K562 (cell line): ENCODE data around the gene DNASE2. TPM values are rescaled to one million over a fixed set of nuclear protein-coding genes. Genes with fewer than 3 reads are reported as not detected.

Experiments used
- ARID2 ChIP-seq: fragments of 450-650 bp; IDR thresholded peaks from 2 replicates; pipeline ENCODE4 v1.6.1; 2017; ENCODE audit warnings: antibody characterized with exemption, mild to moderate bottlenecking
- ATF6 ChIP-seq: sonication (generic); formaldehyde crosslinking; IDR thresholded peaks from 2 replicates; pipeline ENCODE4 v1.4.0; 2020; ENCODE audit warnings: mild to moderate bottlenecking, missing genetic modification reagents
- DNMT1 ChIP-seq: fragments of 450-650 bp; IDR thresholded peaks from 2 replicates; pipeline ENCODE4 v1.6.1; 2016; ENCODE audit warnings: antibody characterized with exemption, mild to moderate bottlenecking
- GABPB1 ChIP-seq: sonication (generic); formaldehyde crosslinking; IDR thresholded peaks from 2 replicates; pipeline ENCODE4 v1.8.0; 2022; ENCODE audit warnings: mild to moderate bottlenecking, missing genetic modification reagents
- KLF1 ChIP-seq: fragments of 450-650 bp; IDR thresholded peaks from 2 replicates; pipeline ENCODE4 v1.6.1; 2016; ENCODE audit warnings: missing genetic modification characterization, missing compliant biosample characterization
- LEF1 ChIP-seq: fragments of 450-650 bp; IDR thresholded peaks from 2 replicates; pipeline ENCODE4 v1.6.1; 2016; ENCODE audit warnings: mild to moderate bottlenecking
- MAFF ChIP-seq: IDR thresholded peaks from 2 replicates; pipeline ENCODE4 v1.6.1; 2012; ENCODE audit warnings: low read length, improper control_type of control experiment
- NBN ChIP-seq: fragments of 450-650 bp; IDR thresholded peaks from 2 replicates; pipeline ENCODE4 v1.6.1; 2016; ENCODE audit warnings: low read depth, mild to moderate bottlenecking
- PRMT5 ChIP-seq: sonication (generic); formaldehyde crosslinking; IDR thresholded peaks from 2 replicates; pipeline ENCODE4 v1.5.0; 2020; ENCODE audit warnings: missing genetic modification reagents
- REST ChIP-seq, 2 experiments: fragments of 450-650 bp; formaldehyde crosslinking in 1 of 2; IDR thresholded peaks; 2 replicates each; pipeline versions ENCODE4 v1.4.0 to v1.6.1; 2014 to 2020; ENCODE audit warnings: mild to moderate bottlenecking in 2 of 2, borderline replicate concordance in 1 of 2, low read depth in 1 of 2
- RFX5 ChIP-seq: IDR thresholded peaks from 2 replicates; pipeline ENCODE4 v1.6.1; 2011; ENCODE audit warnings: low read depth, mild to moderate bottlenecking, improper control_type of control experiment, low read length
- SMAD1 ChIP-seq: fragments of 150-350 bp; IDR thresholded peaks from 2 replicates; pipeline ENCODE4 v1.6.1; 2014; ENCODE audit warnings: low read length, low read depth; ENCODE audit not compliant: partially characterized antibody
- TRIM24 ChIP-seq, 2 experiments: fragments of 450-650 bp; IDR thresholded peaks; 2 replicates each; pipeline ENCODE4 v1.6.1; 2016
- ZC3H4 ChIP-seq: sonication (generic); formaldehyde crosslinking; IDR thresholded peaks from 2 replicates; pipeline ENCODE4 v1.9.0; 2021; ENCODE audit warnings: missing genetic modification reagents, borderline replicate concordance
- ZNF512 ChIP-seq: IDR thresholded peaks from 2 replicates; pipeline ENCODE4 v1.6.1; 2016; ENCODE audit warnings: missing genetic modification characterization, missing compliant biosample characterization
- polyA plus RNA-seq, 8 experiments: library from polyadenylated mRNA; depleted of rRNA in 4 of 8; stranded (reverse) in 5 of 8; unstranded in 3 of 8; fragments of >200 nt; fragmentation: Nextera tagmentation in 2 of 8; fragmentation: Illumina TruSeq in 1 of 8; extraction: Ambion mirVana in 2 of 8; extraction: Trizol in 1 of 8; gene quantifications; 2 replicates each; pipeline versions ENCODE4 v1.2.1 to v1.2.3, GENCODE V29; 2011 to 2014; ENCODE audit warnings: inconsistent platforms in 1 of 8, missing spikeins in 1 of 8
- total RNA-seq, 7 experiments: library from RNA; depleted of rRNA in 6 of 7; stranded (reverse); fragments of >200 nt in 6 of 7; fragmentation: Illumina TruSeq in 2 of 7; extraction: Trizol in 2 of 7; gene quantifications; 2 replicates each; pipeline versions ENCODE4 v1.2.1 to v1.2.3, GENCODE V29; 2011 to 2021; ENCODE audit warnings: low replicate concordance in 1 of 7

DNASE2 gene
- total and polyA plus RNA-seq, 9 of the 15 experiments (the other 6 are each of a cell fraction or from before 2014, with no cell fraction given), result 4.4 to 27.0 (median 20.2) TPM

- TF ChIP-seq KLF1 (tag) (0 out of 2 replicates have a peak, but pooled peaks have one; percentile 52), NBN (peak; percentile 76), ARID2 (no peak), GABPB1 (CRISPR knock-in tag) (no peak), LEF1 (no peak), REST (IDR thresholded peaks at IDR 0.05; ENCODE audit: borderline replicate concordance) (peak; percentile 38), REST (CRISPR knock-in tag; IDR thresholded peaks at IDR 0.05; ENCODE audit: low read depth) (no peak), ATF6 (CRISPR knock-in tag) (no peak), PRMT5 (CRISPR knock-in tag) (no peak), TRIM24 (IDR thresholded peaks at IDR 0.05) (peak in 1 of 2 experiments; percentile 85; a peak in 2 of 4 replicates), RFX5 (no peak), ZC3H4 (CRISPR knock-in tag) (no peak), ZNF512 (no peak), MAFF (no peak), SMAD1 (no peak), DNMT1 (no peak)
Measured at GRCh38 chr19:12825254-12826131, 55.8 kb downstream of the DNASE2 start (continued).
